Activated T-helper 2 cell treated with anti-CD3 and anti-CD28 coated beads, Interferon-gamma antibody, Interleukin-2, Interleukin-4, amounts not matched to agents 10 μg/mL and 5 μg/mL and 100 μg/mL, durations not matched to agents 14 hours and 24 hours and 36 hours (primary cell): ENCODE measurements around the gene SLC23A2. TPM values are rescaled to one million over a fixed set of nuclear protein-coding genes. Genes with fewer than 3 reads are reported as not detected.
"Not testable (repeated sequence)": the region's sequence is repeated elsewhere in the genome, so short reads cannot be mapped to it uniquely, and the experiment has no call there.

ENCODE experiments used
- DNase-seq: peaks from one replicate; pipeline ENCODE4 v3.0.0; 2021; ENCODE audit warnings: low spot score
- H3K27ac Mint-ChIP-seq: one replicate; pipeline ENCODE4 v1.8.0; 2021; ENCODE audit warnings: mixed read lengths
- H3K27me3 Mint-ChIP-seq: one replicate; pipeline ENCODE4 v1.8.0; 2021; ENCODE audit warnings: low read depth, mixed read lengths
- H3K36me3 Mint-ChIP-seq: one replicate; pipeline ENCODE4 v1.8.0; 2021; ENCODE audit warnings: low read depth, mixed read lengths
- H3K4me1 Mint-ChIP-seq: one replicate; pipeline ENCODE4 v1.8.0; 2021; ENCODE audit warnings: low read depth, mixed read lengths
- H3K4me3 Mint-ChIP-seq: one replicate; pipeline ENCODE4 v1.8.0; 2021; ENCODE audit warnings: low read depth, mild to moderate bottlenecking, moderate library complexity, mixed read lengths
- H3K9me3 Mint-ChIP-seq: one replicate; pipeline ENCODE4 v1.8.0; 2021; ENCODE audit warnings: mixed read lengths
- intact Hi-C: fragments of 100-400 bp; cut with micrococcal nuclease; formaldehyde crosslinking; loops from one replicate; pipeline ENCODE4 v1.15.1; 2023
- total RNA-seq: library from RNA; stranded (reverse); gene quantifications from 2 replicates; pipeline ENCODE4 v1.2.3, GENCODE V29; 2022

SLC23A2 gene
- total RNA-seq, 1 donor from 2014 or later, result 21.3 TPM

DNA sequence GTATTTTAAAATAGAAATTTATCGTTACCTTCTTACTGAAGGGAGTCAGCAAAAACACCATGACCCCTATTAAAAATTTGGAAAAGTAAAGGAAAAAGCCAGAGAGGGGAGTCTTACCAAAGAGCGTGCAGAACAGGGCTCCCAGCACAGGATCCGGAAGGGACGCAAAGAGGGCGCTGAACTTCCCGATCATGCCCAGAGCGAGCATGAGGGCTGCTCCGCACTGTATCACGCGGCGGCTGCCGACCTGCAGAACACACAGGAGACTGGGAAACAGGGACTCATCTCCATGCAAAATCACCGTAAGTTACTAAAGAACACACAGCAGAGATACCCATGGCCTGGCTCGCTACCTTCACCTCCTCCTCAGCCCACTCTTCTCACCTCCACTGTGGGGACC is 138.6 kb downstream of the SLC23A2 start:
- no peaks in the 10 kb centered on the region for H3K4me1 Mint-ChIP-seq
- H3K4me3 Mint-ChIP-seq, result no peak overlapping the region
- no peaks in the 10 kb centered on the region for H3K9me3 Mint-ChIP-seq
- no peaks in the 10 kb centered on the region for H3K27me3 Mint-ChIP-seq
- H3K27ac Mint-ChIP-seq, result no peak overlapping the region
- H3K36me3 Mint-ChIP-seq, result peaks cover 43% of the 10 kb centered on the region
- no peak for DNase-seq
- intact Hi-C loops, result no loop called here

DNA sequence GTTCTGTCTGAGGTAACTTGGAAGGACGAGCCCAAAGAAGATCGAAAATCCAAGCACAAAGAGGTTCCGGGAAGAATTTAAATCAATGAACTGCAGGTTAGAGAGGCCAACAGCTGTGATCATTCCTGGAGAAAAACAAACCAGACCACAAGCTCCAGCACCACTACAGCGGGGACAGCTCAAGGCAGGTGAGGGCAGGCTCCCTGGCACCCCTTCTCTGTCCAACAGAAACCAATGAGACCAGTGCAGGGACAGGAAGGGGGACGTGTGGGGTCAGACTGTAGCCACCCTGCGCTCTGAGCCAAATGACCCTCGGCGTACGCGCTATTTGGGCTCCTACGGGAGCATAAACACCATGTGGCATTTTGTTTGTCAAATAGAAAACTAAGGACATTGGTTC is 139.3 kb downstream of the SLC23A2 start:
- Mint-ChIP-seq H3K4me1 (no peaks in the 10 kb centered on the region), H3K4me3 (no peak overlapping the region), H3K27ac (no peak overlapping the region), H3K9me3 (no peaks in the 10 kb centered on the region), H3K27me3 (no peaks in the 10 kb centered on the region), H3K36me3 (peaks cover 44% of the 10 kb centered on the region)
- intact Hi-C loops, result no loop called here
- DNase-seq, result no peak

- Mint-ChIP-seq H3K9me3 (no peaks in the 10 kb centered on the region), H3K4me1 (no peaks in the 10 kb centered on the region), H3K27me3 (no peaks in the 10 kb centered on the region), H3K36me3 (peaks cover 52% of the 10 kb centered on the region), H3K4me3 (no peak overlapping the region), H3K27ac (no peak overlapping the region)
- intact Hi-C loops, result no loop called here
- DNase-seq, result no peak
These were observed 143.3 kb downstream of the SLC23A2 start for GRCh38 chr20:4858000-4858399.

DNA sequence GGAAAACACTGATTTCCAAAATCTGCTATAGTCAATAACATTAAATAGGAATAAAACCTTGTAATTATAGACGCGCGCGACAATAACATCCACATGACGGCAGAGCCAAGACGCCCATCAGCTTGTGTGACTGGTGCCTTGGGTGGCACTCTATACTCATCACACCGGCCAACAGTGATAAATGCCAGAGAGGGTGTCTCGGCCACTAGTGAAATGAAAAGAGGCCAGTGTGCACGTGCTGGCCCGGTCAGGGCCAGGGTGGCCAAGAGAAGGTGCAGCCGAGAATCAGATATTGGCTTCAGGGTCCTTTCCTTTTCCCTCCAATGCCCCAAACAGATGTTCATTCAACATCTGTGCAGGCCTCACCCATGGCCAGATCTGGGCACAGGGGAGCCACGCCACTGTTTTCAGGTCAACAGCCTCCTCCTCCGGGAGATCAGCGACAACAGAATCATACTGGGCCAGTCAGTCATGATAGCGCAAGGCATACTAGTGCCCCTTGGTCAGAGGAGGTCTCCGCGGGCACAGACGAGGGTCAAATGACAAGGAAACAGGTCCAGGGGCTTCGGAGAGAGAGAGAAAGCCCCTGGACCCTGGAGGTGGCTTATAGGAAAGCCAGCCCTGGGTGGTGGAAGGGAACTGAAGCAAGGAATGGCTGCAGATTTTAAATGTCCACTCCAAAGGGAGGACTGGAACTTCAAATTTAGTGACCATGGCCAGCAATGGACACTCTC is 145.1 kb downstream of the SLC23A2 start:
- Mint-ChIP-seq H3K9me3 (no peaks in the 10 kb centered on the region), H3K27ac (no peak overlapping the region), H3K4me3 (no peak overlapping the region), H3K36me3 (peaks cover 45% of the 10 kb centered on the region), H3K4me1 (no peaks in the 10 kb centered on the region), H3K27me3 (no peaks in the 10 kb centered on the region)
- intact Hi-C loops, result no loop called here
- no peak for DNase-seq

- no peak overlapping the region for H3K4me3 Mint-ChIP-seq
- no peaks in the 10 kb centered on the region for H3K27me3 Mint-ChIP-seq
- H3K4me1 Mint-ChIP-seq, result no peaks in the 10 kb centered on the region
- intact Hi-C loops, result no loop called here
- H3K9me3 Mint-ChIP-seq, result no peaks in the 10 kb centered on the region
- no peak for DNase-seq
- peaks cover 42% of the 10 kb centered on the region for H3K36me3 Mint-ChIP-seq
- H3K27ac Mint-ChIP-seq, result no peak overlapping the region
These were observed 145.8 kb downstream of the SLC23A2 start for GRCh38 chr20:4855555-4855954.

- H3K4me1 Mint-ChIP-seq, result no peaks in the 10 kb centered on the region
- intact Hi-C loops, result no loop called here
- no peaks in the 10 kb centered on the region for H3K9me3 Mint-ChIP-seq
- no peaks in the 10 kb centered on the region for H3K27me3 Mint-ChIP-seq
- DNase-seq, result no peak
- no peak overlapping the region for H3K4me3 Mint-ChIP-seq
- H3K27ac Mint-ChIP-seq, result no peak overlapping the region
- H3K36me3 Mint-ChIP-seq, result peaks cover 37% of the 10 kb centered on the region
These were observed 146.2 kb downstream of the SLC23A2 start for GRCh38 chr20:4855097-4855496.

GRCh38 chr20:4854561-4854901 is 146.8 kb downstream of the SLC23A2 start:
- no peaks in the 10 kb centered on the region for H3K27me3 Mint-ChIP-seq
- H3K4me3 Mint-ChIP-seq, result no peak overlapping the region
- no peaks in the 10 kb centered on the region for H3K9me3 Mint-ChIP-seq
- intact Hi-C loops, result no loop called here
- H3K27ac Mint-ChIP-seq, result no peak overlapping the region
- H3K4me1 Mint-ChIP-seq, result no peaks in the 10 kb centered on the region
- peaks cover 37% of the 10 kb centered on the region for H3K36me3 Mint-ChIP-seq
- no peak for DNase-seq

GRCh38 chr20:4853757-4854560 is 147.4 kb downstream of the SLC23A2 start:
- intact Hi-C loops, result no loop called here
- H3K36me3 Mint-ChIP-seq, result peaks cover 33% of the 10 kb centered on the region

GRCh38 chr20:4853004-4853403 is 148.3 kb downstream of the SLC23A2 start:
- no peaks in the 10 kb centered on the region for H3K9me3 Mint-ChIP-seq
- no peaks in the 10 kb centered on the region for H3K27me3 Mint-ChIP-seq
- peaks cover 23% of the 10 kb centered on the region for H3K36me3 Mint-ChIP-seq
- H3K27ac Mint-ChIP-seq, result no peak overlapping the region
- H3K4me1 Mint-ChIP-seq, result no peaks in the 10 kb centered on the region
- DNase-seq, result no peak
- H3K4me3 Mint-ChIP-seq, result no peak overlapping the region
- intact Hi-C loops, result no loop called here

More at GRCh38 chr20:4853757-4854560, 147.4 kb downstream of the SLC23A2 start:
- Mint-ChIP-seq H3K9me3 (no peaks in the 10 kb centered on the region), H3K27me3 (no peaks in the 10 kb centered on the region), H3K27ac (no peak overlapping the region), H3K4me3 (no peak overlapping the region), H3K4me1 (no peaks in the 10 kb centered on the region)
- DNase-seq, result no peak

GRCh38 chr20:4850960-4851359 is 150.3 kb downstream of the SLC23A2 start:
- Mint-ChIP-seq H3K27me3 (no peaks in the 10 kb centered on the region), H3K4me1 (no peaks in the 10 kb centered on the region), H3K27ac (no peak overlapping the region), H3K9me3 (no peaks in the 10 kb centered on the region), H3K4me3 (no peak overlapping the region), H3K36me3 (peaks cover 9% of the 10 kb centered on the region)
- DNase-seq, result no peak
- intact Hi-C loops, result no loop called here

DNA sequence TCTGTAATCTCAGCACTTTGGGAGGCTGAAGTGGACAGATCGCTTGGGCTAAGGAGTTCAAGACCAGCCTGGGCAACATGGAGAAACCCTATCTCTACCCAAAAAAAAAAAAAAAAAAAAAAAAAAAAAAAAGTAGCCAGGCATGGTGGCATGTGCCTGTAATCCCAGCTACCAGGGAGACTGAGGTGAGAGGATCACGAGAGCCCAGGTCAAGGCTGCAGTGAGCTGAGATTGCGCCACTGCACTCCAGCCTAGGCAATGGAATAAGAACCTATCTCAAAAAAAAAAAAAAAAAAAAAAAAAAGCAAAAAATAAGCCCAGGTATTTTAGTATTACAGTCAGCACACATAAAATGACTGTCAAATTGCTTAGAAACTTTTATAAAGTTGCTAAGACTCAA is 152.5 kb downstream of the SLC23A2 start:
- DNase-seq, H3K27me3 Mint-ChIP-seq, intact Hi-C loops, H3K27ac Mint-ChIP-seq, H3K9me3 Mint-ChIP-seq, H3K4me3 Mint-ChIP-seq, H3K36me3 Mint-ChIP-seq, H3K4me1 Mint-ChIP-seq: not testable (repeated sequence)

GRCh38 chr20:4848041-4848440 is 153.3 kb downstream of the SLC23A2 start:
- Mint-ChIP-seq H3K27me3 (no peaks in the 10 kb centered on the region), H3K36me3 (no peaks in the 10 kb centered on the region), H3K27ac (no peak overlapping the region), H3K4me3 (no peak overlapping the region), H3K9me3 (no peaks in the 10 kb centered on the region), H3K4me1 (peaks cover 5% of the 10 kb centered on the region)
- intact Hi-C loops, result no loop called here
- no peak for DNase-seq

- Mint-ChIP-seq H3K4me1 (peaks cover 5% of the 10 kb centered on the region), H3K4me3 (no peak overlapping the region), H3K27me3 (no peaks in the 10 kb centered on the region), H3K36me3 (no peaks in the 10 kb centered on the region), H3K27ac (no peak overlapping the region), H3K9me3 (no peaks in the 10 kb centered on the region)
- intact Hi-C loops, result no loop called here
- DNase-seq, result no peak
These were observed 154.5 kb downstream of the SLC23A2 start for GRCh38 chr20:4846821-4847220.
